Stimulated activated CD8-positive, alpha-beta memory T cell treated with anti-CD3 and anti-CD28 coated beads, Interleukin-12 subunit alpha, Interleukin-12 subunit beta, amount 100 ng/mL, for 24 hours (primary cell): ENCODE measurements around the gene PTH2.
A peak's percentile ranks its signal among the peaks of the same experiment; 100 is the strongest.

Source experiments
- DNase-seq: peaks from one replicate; pipeline ENCODE4 v3.0.0-alpha.2; 2020; ENCODE audit errors: extremely low read depth

PTH2 gene

DNA sequence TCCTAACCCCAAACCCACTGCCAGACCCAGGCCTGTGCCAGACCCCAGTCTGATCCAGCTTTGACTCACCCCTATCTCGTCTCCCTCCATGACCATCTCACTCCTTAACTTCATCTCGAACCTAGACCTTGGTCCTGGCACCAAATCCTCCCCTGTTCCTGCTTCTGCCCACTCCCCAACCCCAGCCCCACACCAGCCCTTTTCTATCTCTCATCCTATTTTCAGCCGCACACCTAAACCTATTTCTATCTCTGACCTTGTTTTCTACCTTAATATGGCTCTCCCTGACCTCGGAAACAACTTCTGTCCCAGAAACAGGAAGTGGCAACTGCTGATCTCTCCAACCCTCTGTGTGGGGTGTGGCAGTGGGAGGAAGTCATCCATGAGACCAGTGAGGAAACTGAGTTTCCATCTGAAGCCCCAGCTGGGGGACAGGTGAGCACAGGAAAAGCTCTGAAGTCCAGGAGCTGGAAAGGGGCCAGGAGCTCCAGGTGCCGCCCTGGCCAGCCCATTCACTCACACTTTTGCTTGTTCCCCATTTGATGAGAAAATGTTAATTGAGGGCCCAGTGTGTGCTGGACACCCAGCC lies 13.7 kb downstream of the PTH2 start:
- no peak for DNase-seq

DNA sequence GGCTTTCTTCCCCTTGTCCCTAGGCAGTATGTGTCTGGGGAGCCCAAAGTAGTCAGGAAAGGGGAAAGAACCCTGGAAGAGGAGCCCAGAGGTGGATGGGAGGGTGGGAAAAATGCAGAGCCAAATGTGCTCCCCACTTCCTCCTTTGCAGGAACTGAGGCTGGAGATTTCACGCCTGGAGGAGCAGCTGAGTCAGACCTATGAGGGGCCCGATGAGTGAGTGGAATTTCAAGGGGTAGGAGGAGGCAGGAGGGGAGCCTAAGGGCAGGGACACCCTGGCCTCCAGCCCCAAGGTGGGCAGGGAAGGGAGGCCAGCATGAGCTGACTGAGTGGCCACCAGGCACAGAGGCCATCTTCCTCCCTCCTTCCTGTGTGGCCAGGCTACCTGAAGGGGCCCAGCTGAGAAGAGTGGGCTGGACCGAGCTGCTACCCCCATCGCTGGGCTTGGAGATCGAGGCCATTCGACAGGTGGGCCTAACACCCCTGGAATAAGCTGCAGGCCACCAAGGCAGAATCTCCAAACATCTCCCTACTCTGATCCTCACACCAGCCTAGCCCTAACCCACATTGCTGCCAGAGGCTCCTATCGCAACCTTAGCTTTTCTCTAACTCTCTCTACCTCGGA lies 14.3 kb downstream of the PTH2 start:
- DNase-seq: no peak

DNA sequence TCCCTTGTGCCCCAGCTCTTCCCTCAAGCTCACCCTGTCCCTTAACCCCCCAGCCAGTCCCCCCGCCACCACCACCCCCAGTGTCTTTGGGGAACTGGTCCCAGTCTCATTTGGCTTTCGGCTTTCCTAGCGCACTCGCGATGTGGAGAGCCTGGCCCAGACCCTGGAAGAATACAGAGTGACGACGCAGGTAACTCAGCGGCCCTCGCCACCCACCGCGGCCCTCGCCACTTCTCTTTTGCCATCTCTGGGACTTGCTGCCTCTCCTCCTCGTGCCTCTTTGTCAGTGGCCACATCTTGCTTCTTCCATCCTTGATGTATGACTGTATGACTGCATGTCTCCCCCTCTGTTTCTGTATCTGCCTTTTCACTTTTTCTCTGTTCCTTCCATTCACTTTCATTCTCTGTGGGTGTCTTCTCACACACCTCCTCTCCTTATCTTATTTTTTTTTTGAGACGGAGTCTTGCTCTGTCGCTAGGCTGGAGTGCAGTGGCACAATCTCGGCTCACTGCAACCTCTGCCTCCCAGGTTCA lies 15.7 kb downstream of the PTH2 start:
- no peak for DNase-seq

DNA sequence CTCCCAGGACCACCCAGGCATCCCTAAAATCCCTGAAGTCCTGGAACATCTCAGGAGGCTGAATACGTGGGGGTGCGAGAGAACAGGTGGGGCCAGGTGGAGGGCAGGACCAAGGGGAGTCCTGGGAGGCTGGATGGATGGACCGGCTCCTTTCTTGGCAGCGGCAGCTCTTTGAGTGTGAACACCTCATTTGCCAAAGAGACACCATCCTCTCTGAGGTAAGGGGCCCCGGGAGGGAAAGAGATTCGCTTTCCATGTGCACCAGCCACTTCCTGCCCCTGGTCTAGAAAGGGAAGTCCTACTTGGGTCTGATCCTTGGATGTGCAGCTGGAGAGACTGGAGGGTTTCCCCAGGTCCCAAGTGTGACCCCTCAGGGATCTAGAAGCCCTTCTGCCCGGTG lies 16.2 kb downstream of the PTH2 start:
- DNase-seq: no peak

DNA sequence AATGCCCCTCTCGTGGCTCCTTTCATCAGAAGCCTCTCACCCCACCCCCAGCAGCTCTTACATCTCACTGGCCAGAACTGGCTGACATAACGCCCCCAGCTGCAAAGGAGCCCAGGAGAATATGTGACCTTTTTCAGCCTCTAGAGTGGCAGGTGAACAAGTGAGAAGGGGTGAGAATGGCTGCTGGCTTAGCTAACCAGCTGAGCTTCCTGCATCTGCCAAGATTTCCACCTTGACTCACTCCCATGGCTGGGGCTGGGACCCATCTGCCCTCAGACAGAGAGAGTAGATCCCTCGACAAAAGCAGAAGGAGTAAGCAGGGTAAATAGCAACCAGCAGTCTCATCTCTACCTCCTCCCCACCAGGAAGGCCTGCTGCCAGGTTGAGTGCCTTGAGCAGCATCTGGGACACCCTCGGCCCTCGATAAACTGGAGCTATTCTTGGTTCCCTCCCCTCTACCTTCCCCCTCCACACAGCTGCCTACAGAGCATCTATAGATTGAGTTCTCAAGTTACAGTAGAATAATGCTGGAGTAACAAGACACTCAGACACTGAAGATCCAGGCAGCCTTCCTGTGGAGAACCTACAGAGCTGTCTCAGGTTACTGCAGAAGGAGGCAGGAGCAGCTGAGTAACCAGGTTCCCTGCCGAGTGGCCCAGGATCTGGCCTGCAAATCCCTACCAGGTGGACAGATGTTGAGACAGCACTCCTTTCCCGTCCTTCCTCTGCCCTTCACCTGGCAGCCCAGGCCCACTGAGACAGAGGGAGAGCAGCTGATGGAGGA lies 19.6 kb downstream of the PTH2 start:
- no peak for DNase-seq

DNA sequence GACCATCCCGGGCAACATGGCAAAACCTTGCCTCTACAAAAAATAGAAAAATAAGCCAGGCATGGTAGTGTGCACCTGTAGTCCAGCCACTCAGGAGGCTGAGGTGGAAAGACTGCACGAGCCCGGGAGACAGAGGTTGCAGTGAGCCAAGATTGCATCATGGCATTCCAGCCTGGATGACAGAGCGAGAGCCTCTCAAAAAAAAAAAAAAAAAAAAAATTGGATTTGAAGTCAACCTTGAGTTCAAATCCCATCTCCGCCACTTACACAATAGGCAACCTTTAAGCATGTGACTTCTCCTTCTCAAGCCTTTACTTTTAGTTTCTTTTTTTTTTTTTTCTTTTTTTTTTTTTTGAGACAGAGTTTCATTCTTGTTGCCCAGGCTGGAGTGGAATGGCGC lies 23.2 kb downstream of the PTH2 start:
- no peak for DNase-seq

DNA sequence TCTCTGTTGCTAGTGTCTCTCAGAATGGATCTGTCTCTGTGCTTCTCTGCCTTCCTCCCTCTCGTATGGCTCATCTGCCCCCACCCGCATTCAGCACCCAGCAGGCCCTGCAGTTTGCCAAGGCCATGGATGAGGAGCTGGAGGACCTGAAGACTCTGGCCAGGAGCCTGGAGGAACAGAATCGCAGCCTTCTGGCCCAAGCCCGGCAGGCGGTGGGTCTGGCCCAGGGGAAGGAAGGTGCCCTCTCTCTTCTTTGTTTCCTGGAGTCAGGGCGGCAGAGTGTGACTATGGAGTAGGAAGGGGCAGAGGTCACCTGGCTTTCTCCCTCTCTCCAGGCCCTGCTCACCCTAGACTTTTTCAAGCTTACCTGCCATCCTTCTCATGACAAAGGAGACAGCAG lies 24.3 kb downstream of the PTH2 start:
- DNase-seq: no peak

DNA sequence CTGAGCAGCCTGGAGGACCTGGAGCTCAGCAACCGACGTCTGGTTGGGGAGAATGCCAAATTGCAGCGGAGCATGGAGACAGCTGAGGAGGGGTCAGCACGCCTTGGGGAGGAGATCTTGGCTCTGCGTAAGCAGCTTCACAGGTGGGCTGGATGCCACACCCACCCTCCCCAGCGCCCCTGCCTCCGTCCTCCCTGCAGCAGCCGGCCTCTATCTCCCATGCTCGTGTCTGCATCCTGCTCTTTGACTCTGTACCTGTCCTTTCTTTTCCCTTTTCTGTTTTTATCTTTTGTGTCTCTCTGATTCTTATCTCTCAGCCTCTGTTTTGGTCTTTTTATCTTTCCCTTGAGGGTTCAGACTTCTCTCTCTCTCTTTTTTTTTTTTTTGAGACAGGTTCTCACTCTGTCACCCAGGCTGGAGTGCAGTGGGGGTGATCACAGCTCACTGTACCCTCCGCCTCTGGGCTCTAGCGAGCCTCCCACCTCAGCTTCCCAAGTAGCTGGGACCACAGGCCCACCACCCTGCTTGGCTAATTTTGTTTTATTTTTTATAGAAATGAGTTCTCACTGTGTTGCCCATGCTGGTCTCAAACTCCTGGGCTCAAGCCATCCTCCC lies 25.1 kb downstream of the PTH2 start:
- no peak for DNase-seq

DNA sequence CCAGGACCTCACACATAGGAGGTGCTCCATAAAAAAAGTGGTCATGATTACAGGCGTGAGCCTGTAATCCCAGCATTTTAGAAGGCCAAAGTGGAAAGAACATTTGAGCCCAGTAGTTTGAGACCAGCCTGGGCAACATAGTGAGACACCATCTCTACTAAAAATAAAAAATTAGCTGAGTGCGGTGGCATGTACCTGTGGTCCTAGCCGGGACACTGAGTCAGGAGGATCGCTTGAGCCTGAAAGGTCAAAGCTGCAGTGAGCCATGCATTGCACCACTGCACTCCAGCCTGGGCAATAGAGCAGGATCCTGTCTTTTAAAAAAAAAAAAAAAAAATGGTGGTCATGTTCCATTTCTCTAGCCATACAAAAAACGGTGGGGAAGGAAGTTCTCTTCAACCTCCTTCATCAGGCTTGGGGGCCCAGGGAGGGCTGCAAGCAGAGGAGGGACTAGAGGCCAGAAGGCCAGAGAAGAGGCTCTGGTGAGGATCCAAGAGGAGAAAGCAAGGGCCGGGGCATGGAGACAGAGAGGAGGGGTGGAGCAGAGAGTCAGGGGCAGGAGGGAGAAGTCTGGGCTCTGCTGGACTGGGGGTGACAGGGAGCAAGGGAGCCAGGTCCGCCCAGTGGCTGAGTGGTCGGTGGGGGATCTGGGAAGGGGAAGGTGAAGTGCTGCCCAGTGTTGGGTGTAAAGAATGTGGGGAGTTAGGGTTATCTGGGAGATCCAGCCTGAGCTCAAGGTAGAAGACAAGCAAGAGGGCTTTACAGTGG lies 26.3 kb downstream of the PTH2 start:
- no peak for DNase-seq

DNA sequence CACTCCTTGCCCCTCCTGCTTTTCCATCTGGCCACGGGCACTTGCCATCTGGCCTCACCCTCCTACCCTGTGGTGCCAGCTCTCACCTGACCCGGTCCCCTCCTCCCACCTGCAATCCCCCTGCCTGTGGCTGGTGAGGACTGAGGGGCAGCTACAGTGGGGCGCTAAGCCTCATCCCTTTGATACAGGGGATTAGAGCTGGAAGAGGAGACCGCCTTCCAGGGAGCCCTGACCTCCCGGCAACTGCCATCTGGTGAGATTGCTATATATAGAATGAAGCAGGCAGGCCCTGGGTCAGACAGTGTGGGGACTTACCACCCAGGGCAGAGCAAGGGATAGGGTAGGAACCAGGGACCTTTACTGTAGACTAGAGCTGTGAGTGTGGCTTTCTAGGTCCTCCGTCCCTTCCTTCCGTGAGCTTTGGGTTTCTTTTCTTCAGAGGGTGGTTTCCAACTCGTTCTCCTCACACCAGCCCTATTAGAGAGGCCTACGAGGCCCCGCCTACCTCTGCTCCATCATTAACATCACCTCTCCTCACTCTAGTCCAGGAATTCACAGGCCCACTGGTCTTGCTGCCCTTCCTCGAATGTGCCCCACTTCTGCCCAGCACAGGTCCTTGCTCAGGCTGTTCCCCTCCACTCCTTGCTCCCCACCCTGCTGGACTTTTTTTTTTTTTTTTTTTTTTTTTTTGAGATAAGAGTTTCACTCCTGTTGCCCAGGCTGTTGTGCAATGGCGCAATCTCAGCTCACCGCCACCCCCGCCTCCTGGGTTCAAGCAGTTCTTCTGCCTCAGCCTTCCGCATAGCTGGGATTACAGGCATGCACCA lies 27.4 kb downstream of the PTH2 start:
- DNase-seq: no peak

DNA sequence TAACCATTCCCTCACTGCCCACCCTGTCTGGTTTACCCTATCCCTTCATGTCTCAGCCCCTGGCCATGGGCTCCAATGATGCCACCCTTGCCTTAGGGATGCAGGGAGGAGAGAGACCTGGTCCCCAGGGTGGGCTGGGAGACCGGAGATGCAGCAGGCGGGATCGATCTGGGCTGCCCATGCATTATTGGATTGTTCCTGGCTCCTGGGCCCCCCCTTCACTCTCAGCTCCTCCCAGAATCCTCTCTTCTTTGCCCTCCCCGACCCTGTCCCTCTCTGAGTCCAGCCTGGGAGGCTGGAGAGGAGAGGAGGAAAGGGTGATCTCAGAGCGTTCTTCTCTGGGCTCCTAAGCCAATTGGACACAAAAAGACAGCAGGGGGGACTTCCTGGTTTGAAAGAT lies 29.4 kb downstream of the PTH2 start:
- no peak for DNase-seq

DNA sequence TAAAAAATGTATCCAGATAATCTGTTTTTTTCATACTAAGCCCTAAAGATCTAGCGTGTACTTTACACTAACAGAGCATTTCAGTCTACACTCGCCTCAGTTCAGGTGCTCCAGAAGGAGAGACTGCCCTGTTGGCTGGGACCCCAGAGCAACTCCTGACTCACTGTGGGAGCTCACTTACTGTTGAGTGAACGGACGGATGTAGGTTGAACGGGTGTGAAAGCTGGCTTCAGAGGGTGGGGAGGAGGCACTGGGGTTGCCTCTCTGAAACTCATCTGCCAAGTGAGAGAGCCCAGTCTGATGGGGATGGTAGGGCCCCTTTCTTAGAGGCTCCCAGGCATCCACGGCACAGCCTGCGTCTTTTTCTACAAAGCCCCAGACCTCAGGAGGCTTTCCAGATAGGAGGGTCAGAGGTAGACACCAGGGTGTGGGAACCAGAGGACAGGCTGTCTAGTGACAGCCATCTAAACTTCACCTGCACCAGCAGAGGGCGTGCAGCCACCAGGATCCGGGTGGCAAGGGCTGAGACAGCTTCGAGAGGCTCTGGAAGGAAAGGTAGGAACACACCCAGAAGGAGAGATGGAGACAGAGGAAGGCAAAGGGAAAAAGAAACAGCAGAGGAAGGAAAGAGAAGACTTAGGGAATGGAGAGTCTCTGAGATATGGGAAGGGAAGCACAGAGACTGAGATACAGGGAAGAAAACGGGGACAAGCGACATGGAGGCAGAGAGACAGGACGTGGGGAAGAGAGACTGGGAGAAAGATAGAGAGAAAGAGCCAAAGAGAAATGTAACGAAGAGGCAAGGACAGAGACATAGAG lies 31.5 kb downstream of the PTH2 start:
- peak; percentile 46 for DNase-seq

DNA sequence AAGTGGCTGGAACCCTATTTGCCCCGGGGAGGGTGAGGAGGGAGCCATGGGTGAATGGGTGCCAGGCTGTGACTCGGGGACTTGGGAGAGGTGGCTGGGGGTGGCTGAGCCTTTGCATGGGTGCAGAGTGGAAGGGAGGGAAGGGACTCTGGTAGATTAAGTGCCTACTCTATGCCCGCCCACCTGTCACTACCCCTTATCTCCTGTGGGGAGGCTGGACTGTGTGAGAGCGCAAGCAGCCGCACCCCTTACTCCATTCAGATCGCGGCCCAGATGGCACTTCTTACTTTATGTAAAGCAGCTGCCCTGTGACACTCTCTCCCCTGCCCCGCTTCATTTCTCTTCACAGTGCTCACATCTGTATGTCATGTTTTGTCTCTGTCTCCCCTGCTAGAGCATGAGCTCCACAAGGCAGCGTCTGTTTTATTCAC lies 32.3 kb downstream of the PTH2 start:
- DNase-seq: no peak

DNA sequence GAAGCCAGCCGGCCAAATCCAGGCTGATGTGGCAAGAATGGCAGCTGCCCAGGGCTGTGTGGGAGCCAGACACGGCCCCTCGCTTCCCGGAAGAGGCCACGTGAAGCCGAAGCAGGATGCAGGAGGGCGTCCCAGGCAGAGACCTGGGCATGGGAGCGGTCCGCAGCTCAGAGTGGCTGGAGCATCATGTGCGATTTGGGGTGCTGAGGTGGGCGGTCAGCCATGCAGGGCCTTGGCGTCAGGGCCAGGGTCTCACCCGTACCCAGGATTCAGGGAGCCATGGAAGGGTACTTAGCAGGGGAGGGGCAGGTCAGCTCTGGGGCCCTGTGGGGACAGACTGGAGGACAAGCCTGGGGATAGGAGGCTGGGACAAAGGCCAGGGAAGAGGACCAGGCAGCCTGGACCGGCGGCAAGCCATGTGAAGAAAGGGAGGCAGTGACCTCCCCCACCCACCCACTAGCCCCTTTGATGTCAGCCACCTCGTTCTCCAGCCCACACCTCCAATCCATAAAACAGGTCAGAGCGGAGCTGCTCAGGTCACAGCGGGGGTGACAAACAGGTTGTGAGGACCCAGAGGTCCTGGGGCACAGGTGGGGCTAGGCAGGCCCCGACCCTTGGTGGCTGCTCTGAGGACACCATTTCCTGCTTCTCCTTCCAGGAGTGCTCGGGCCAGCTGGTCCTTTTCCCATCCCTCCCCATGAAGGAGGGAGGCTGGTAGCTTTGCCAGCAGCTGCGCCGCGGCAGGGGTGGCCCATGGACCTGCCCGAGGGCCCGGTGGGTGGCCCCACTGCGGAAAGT lies 32.9 kb downstream of the PTH2 start:
- no peak for DNase-seq

DNA sequence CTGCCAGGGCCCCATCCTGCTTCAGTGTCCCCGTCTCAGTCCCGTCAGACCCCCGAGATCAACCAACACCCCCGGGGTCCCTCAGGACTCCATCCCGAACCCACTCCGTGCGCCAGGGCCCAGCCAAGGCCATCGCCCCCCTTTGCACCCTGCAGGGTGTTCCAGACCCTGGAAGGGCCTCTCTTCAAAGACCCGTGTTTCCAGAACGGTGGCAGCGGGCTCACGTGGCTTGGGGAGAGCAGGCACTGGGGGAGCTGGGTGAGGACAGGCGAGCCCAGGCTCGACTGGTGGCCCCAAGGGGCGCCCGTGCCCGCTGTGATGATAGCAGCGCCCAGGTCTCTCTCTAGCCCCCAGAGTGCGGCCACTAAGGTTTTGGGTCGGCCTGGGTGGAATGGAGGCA lies 33.8 kb downstream of the PTH2 start:
- no peak for DNase-seq

DNA sequence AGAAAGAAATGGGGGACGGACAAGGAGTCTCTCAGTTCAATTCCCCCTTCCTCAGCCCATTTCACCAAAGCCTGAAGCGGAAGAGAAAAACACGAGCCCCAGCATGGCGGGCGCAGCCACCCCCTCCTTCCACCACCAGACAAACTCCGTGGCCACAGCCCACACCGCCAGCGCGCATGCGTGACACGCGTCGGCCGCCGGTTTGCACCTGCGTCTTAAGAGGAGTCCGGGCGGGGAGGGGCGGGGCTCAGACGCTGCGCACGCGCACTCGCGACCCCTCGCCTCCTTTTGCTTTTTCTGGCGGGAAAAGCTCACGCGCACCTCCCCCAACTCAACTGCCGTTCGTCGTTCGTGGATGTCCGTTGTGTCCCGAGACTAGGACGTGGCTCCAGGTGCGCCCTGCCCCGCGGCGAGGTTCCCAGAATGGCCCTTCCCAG lies 35.3 kb downstream of the PTH2 start, which contains the start of gene KASH5:
Gene KASH5 (plus strand): TSS at position 314 of the 437 bp plus-strand sequence. CDS start 2,635 bp downstream, outside the sequence.
- peak; percentile 76 for DNase-seq

DNA sequence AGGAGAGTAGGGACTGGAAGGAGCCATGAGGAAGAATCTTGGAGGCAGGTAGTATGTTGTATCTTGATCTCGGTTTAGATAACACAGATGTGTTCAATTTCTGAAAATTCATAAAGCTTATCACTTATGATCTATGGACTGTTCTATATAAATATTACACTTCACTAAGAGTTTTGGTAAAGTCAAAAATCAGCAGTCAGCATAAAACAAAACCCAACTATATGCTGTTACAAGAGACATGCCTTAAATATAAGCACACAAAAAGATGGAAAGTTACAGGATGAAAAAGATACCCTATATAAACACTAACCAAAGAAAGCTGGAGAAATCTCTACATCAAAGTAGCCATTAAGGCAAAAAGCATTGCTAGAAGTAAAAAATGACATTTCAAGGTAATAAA lies 39.6 kb downstream of the PTH2 start:
- no peak for DNase-seq

DNA sequence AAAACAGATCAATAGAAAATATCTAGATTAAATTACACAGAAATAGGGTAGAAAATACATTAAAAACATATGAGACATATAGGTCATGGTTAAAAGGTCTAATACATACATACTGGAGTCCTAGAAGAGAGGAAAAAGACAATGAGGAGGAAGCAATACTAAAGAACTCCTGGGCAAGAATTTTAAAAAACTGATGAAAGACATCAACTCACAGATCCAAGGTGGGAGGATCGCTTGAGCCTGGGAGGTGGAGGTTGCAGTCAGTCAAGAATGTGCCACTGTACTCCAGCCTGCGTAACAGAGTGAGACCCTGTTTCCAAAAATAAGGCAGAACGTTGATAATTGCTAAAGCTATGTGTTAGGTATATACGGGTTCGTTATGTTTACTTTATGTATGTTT lies 40.6 kb downstream of the PTH2 start:
- no peak for DNase-seq

DNA sequence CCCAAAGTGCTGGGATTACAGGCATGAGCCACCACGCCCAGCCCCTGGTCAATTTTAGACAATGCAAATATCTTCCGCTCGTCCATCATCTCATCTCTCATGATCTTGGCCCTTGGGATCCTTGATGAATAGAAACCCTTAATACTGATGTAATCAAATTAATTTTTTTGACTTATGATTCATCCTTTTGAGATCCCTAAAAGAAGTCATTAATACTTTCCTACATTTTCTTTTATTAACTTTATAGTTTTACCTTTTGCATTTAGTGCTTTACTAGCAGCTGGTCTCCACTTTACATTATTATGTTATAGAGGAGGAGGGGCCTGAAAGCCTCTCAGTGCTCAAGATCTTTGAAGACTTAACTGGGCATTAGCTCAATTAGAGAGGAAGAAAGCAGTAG lies 42.9 kb downstream of the PTH2 start:
- DNase-seq: no peak
